ENCODE measurements around the gene PRAMEF2. TPM values are rescaled to one million over a fixed set of nuclear protein-coding genes. Genes with fewer than 3 reads are reported as not detected.
"Not testable (repeated sequence)": the region's sequence is repeated elsewhere in the genome, so short reads cannot be mapped to it uniquely, and the experiment has no call there.

The PRAMEF2 gene
- total RNA-seq, 1 experiment from 2014 or later = not detected

DNA sequence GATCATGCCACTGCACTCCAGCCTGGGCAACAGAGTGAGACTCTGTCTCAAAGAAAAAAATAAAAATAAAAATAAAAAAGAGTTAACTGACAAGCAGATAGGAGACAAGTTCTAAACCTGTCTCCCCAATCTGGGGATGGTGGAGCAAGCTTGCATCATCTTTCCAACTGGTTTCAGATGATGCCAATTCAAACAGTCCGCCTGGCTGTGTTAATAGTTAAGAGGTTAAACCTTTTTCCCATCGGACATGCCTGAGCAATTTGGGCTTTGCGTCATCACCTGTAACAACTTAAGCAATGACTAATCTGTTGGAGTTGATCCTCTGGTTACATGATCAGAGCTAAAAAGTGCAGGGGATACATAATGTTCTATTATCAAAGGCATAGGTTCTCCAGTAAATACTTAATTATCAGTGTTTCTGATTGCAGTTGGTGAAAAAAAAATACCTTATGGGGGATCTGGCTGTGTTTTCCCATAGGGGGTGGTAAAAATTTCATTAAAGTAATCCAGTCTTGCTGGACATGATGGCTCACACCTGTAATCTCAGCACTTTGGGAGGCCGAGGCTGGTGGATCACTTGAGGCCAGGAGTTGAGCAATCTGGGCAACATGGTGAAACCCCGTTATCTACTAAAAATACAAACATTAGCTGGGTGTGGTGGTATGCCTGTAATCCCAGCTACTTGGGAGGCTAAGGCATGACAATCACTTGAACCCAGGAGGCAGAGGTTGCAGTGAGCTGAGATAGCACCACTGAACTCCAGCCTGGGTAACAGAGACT, 47.1 kb downstream of the PRAMEF2 start:
- H3K27me3 Mint-ChIP-seq (ENCODE audit: low read depth); H3K79me1 ChIP-seq (ENCODE audit: insufficient read depth, low read depth, low read length, poor library complexity, severe bottlenecking); H3K4me2 ChIP-seq (ENCODE audit: insufficient read depth, insufficient read length, low read length); H3K4me1 Mint-ChIP-seq; H3K27ac Mint-ChIP-seq; H3K23ac ChIP-seq (ENCODE audit: insufficient read length, low read depth, low read length); H3K18ac ChIP-seq (ENCODE audit: insufficient read length, low read depth, low read length); H2BK12ac ChIP-seq (ENCODE audit: insufficient read length, low read depth, low read length); H4K91ac ChIP-seq (ENCODE audit: insufficient read length, low read depth, low read length); H4K5ac ChIP-seq (ENCODE audit: insufficient read length, low read depth, low read length); H3K14ac ChIP-seq (ENCODE audit: insufficient read depth, low read length); H4K20me1 ChIP-seq (ENCODE audit: control insufficient read depth, insufficient read depth, insufficient read length); H3K9me3 ChIP-seq (ENCODE audit: control insufficient read depth, low read depth, low read length); H3K27me3 ChIP-seq (ENCODE audit: insufficient read depth, low read length); H3K56ac ChIP-seq (ENCODE audit: insufficient read length, low read depth, low read length); H2BK20ac ChIP-seq (ENCODE audit: low read depth, low read length, poor library complexity, severe bottlenecking); H3K27ac ChIP-seq (ENCODE audit: insufficient read length, low read depth, low read length); H2AK5ac ChIP-seq (ENCODE audit: insufficient read length, low read length); H4K8ac ChIP-seq (replicated peaks; ENCODE audit: insufficient read length, low read depth, low read length); H3K4me3 Mint-ChIP-seq; H3K79me2 ChIP-seq (ENCODE audit: insufficient read depth, low read length); H2AFZ ChIP-seq (ENCODE audit: low read length); DNase-seq; H3K9me3 Mint-ChIP-seq; H2BK15ac ChIP-seq (ENCODE audit: low read depth, low read length); H3K23me2 ChIP-seq (ENCODE audit: insufficient read length, low read depth, low read length, poor library complexity, severe bottlenecking); H2BK5ac ChIP-seq (ENCODE audit: insufficient read length, low read length); H3K9ac ChIP-seq (ENCODE audit: extremely low read depth, insufficient read length, low read length); H3T11ph ChIP-seq (ENCODE audit: low read length); H2BK120ac ChIP-seq (ENCODE audit: low read depth, low read length, poor library complexity, severe bottlenecking); H3K4ac ChIP-seq (ENCODE audit: low read depth, low read length); H3K4me1 ChIP-seq (ENCODE audit: insufficient read depth, low read length); H3K36me3 Mint-ChIP-seq (ENCODE audit: insufficient read depth in 1 of 3, low read depth in 3 of 3): not testable (repeated sequence)
- WGBS (ENCODE audit: extremely low coverage, insufficient read length, low lambda C conversion rate) = no CpG with 5 or more reads among the region's 5 CpGs

Other genes with a start within 250 kb of the PRAMEF2 start
- 52.2 and 54.5 TPM in 2 replicates for gene DHRS3, start 238.9 kb upstream of the PRAMEF2 start, total RNA-seq (2021)
- not detected in 2 replicates for gene AADACL4, start 213.0 kb upstream of the PRAMEF2 start, total RNA-seq (2021)
- 0.22 and 0.35 TPM in 2 replicates for gene AADACL3, start 141.0 kb upstream of the PRAMEF2 start, total RNA-seq (2021)
- not detected in 2 replicates for gene CFAP107, start 110.9 kb upstream of the PRAMEF2 start, total RNA-seq (2021)
- not detected in 2 replicates for gene PRAMEF12, start 83.3 kb upstream of the PRAMEF2 start, total RNA-seq (2021)
- not detected in 2 replicates for gene PRAMEF1, start 65.7 kb upstream of the PRAMEF2 start, total RNA-seq (2021)
- gene PRAMEF11, start 25.7 kb upstream of the PRAMEF2 start, total RNA-seq (2021) = not detected in 2 replicates
- gene HNRNPCL1, start 8.4 kb upstream of the PRAMEF2 start, total RNA-seq (2021) = not detected in 2 replicates
- gene PRAMEF4, start 29.1 kb downstream of the PRAMEF2 start, total RNA-seq (2021) = not detected in 2 replicates
- not detected in 2 replicates for gene PRAMEF10, start 41.2 kb downstream of the PRAMEF2 start, total RNA-seq (2021)
- not detected in 2 replicates for gene PRAMEF7, start 59.5 kb downstream of the PRAMEF2 start, total RNA-seq (2021)
- gene PRAMEF6, start 90.5 kb downstream of the PRAMEF2 start, total RNA-seq (2021) = not detected in 2 replicates
- not detected in 2 replicates for gene PRAMEF27, start 199.5 kb downstream of the PRAMEF2 start, total RNA-seq (2021)
- gene HNRNPCL3, start 203.7 kb downstream of the PRAMEF2 start, total RNA-seq (2021) = not detected in 2 replicates
- gene PRAMEF25, start 213.7 kb downstream of the PRAMEF2 start, total RNA-seq (2021) = not detected in 2 replicates

Data from H9 (cell line).